SIG-M5 (cell line): Measurements from ENCODE around the gene DYNC2LI1.

Experiments used
- DNase-seq: peaks from one replicate; lab custom pipeline; 2025; lab: John Stamatoyannopoulos, UW

DYNC2LI1 gene

GRCh38 chr2:43763091-43763490 lies 10.7 kb upstream of the DYNC2LI1 start:
- no peak for DNase-seq

DNA sequence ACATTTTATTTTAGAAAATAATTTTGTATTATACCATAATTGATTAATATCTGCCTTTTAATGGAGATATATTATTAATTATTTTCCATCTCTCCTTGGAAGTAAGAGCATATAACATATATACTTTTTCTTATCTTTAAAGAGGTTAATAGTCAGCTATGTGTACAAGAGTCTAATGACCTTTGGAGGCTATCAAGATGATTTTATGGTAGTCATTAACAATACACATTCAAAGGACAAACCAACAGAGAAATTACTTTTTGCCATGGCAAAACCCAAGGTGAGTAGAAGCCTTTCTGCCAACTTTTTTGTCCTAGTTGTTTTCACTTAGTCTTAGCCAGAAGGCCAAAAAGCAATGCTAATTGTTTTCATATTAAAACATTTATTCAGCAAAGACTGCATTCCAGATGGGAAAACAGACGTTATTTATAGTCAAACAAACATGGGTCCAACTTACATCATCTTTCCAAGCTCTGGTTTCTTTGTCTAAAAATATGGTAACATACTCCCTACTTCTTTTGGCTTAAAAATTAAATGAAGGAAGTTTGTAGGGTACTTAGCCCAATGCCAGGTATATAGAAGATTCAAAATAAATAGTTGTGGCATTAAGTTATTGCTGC lies 9.6 kb upstream of the DYNC2LI1 start:
- no peak for DNase-seq

- no peak for DNase-seq
Measured at GRCh38 chr2:43766006-43766405, 7.8 kb upstream of the DYNC2LI1 start.

- no peak for DNase-seq
Measured at GRCh38 chr2:43774617-43775016, 778 bp downstream of the DYNC2LI1 start.

GRCh38 chr2:43776324-43776723 lies 2.5 kb downstream of the DYNC2LI1 start:
- DNase-seq, result no peak

- no peak for DNase-seq
Measured at GRCh38 chr2:43777306-43777926, 3.6 kb downstream of the DYNC2LI1 start.

DNA sequence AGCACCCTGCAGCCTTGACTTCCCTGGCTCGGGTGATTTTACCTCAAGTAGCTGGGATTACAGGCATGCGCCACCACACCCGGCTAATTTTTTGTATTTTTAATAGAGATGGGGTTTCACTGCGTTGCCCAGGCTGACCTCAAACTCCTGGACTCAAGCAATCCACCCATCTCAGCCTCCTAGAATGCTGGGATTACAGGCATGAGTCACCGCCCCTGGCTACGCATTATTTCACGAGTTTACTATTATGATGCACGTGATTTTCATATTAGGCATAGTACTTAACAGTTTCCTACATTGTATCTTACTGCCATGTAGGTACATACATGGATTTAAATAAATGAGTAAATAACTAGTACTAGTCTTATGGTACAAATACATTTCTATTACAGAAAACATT lies 4.4 kb downstream of the DYNC2LI1 start:
- DNase-seq, result no peak

GRCh38 chr2:43787895-43788294 lies 14.1 kb downstream of the DYNC2LI1 start:
- DNase-seq, result no peak

GRCh38 chr2:43788646-43789045 lies 14.8 kb downstream of the DYNC2LI1 start:
- DNase-seq, result no peak

DNA sequence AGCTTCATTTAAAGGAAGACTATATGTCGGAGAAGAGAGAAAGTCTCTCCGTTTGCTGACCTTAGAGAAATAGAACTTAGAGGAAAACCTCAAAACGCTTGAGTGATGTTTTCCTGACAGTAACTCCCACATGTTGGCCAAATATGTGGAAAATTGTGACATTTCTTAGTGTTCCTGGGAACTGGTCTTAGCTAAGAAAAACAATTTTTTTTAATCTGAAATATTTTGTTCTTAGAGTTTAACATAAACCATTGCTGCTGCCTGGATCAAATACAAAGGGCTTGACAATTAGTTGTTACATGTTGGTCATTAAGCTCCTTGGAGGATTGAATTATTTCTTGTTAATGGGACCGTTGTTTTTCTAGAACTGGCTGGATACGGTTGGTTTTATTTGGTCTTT lies 16.3 kb downstream of the DYNC2LI1 start:
- DNase-seq, result no peak

DNA sequence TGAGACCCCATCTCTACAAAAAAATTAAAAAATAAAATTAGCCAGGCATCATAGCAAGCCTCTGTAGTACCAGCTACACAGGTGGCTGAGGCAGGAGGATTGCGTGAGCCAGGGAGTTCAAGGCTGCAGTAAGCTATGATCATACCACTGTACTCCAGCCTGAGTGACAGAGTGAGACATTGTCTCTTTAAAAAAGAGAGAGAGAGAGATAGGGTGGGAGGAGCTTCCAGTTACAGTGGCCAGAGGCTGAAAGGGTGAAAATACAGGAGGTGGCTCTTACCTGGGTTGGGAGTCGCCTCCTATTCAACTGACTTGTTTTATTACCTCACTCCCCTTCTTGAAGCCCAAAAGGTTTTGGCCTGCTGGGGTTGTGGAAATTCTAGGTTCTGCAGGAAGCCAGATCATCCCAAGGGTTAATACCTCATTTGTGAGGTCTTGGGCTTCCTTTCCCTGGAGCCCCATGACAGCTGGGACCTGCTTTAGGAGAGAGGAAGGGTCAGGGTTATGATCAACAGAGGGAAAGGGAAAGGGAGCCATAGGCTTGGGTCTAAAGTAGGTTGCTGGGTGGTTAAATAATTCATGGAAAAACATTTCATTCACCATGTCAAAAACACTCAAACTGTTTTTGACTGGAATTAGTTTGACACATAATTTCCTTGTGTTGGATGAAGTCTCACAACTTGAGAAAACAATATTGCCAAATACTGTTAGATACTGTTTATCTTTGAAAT lies 17.4 kb downstream of the DYNC2LI1 start:
- no peak for DNase-seq

GRCh38 chr2:43792653-43793052 lies 18.8 kb downstream of the DYNC2LI1 start:
- no peak for DNase-seq

DNA sequence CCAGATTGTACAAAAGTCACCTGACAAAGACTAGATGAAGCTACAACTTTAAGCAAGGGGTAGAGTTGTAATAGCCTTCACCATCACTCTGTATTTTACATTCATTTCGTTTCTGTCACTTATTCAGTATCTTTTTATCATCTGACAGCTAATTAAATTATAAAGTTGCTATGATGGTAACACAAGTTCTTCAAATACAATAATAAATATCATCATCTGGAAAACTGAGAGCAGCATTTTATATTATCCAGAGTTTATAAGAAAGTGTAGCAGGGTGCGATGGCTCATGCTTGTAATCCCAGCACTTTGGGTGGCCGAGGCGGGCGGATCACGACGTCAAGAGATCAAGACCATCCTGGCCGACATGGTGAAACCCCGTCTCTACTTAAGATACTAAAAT lies 21.1 kb downstream of the DYNC2LI1 start:
- no peak for DNase-seq

GRCh38 chr2:43796206-43796605 lies 22.4 kb downstream of the DYNC2LI1 start:
- no peak for DNase-seq

GRCh38 chr2:43798300-43798699 lies 24.5 kb downstream of the DYNC2LI1 start:
- DNase-seq, result no peak

GRCh38 chr2:43800894-43801293 lies 27.1 kb downstream of the DYNC2LI1 start:
- DNase-seq, result no peak

GRCh38 chr2:43802135-43802534 lies 28.3 kb downstream of the DYNC2LI1 start:
- DNase-seq, result no peak

GRCh38 chr2:43803113-43803512 lies 29.3 kb downstream of the DYNC2LI1 start:
- DNase-seq, result no peak

- no peak for DNase-seq
Measured at GRCh38 chr2:43806719-43807031, 32.8 kb downstream of the DYNC2LI1 start.

- DNase-seq, result no peak
Measured at GRCh38 chr2:43810452-43810851, 36.6 kb downstream of the DYNC2LI1 start.

DNA sequence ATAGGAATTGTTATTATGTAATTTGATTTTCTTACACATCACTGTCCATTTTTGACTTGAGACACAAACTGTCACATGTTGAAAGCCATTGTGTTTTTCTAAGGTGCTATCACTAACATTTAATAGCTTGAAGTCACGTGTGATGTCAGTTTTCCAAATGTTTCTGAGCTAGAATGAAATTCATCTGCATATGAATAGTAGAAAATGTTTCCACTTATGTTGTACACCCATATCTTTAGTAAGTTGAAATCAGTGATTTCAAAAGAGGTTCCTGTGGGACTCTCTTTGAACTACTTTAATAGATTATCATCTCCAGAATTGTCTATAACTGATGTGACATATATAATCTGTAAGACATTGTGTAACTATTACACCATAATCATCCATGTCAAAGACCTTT lies 37.0 kb downstream of the DYNC2LI1 start:
- DNase-seq, result no peak

DNA sequence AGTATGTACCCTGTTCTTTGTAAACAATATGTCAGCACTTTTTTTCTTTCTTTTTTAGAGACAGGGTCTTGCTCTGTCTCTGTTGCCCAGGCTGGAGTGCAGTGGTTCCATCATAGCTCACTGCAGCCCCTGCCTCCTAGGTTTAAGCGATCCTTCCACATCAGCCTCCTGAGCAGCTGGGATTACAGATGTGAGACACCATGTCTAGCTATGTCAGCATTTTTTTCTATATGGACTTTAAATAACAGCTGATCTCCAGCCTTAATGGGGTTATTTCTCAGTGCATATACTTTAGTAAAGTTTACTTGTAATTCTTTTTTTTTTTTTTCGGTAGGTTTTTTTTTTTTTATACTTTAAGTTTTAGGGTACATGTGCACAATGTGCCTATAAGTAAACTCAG lies 38.2 kb downstream of the DYNC2LI1 start:
- DNase-seq, result no peak

- DNase-seq, result no peak
Measured at GRCh38 chr2:43812947-43813346, 39.1 kb downstream of the DYNC2LI1 start.

DNA sequence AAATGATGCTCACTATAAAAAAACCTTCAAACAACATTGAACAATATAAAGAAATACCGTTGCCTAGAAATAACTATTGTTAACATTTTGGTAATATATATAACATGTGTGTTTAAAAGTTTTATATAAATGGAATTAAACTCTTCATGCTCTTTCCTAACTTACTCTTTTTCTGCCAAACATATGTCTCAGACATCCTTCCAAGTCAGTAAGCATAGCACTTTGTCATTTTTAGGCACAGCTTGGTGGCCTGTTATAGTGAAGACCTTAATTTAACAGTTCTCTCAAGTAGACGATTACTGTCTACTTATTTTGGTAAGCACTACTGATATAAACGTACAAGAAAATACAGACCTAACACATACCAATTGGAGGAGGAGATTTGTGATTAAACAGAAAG lies 40.9 kb downstream of the DYNC2LI1 start:
- no peak for DNase-seq
